GM12891 (cell line): ENCODE data around the gene SLC36A1.

ENCODE experiments used
- PAX5 ChIP-seq: IDR thresholded peaks from 2 replicates; pipeline ENCODE4 v1.6.1; 2011; ENCODE audit warnings: low read length, moderate library complexity, mild to moderate bottlenecking; ENCODE audit not compliant: insufficient read depth, severe bottlenecking
- POLR2A ChIP-seq: IDR thresholded peaks from 2 replicates; pipeline ENCODE4 v1.6.1; 2011; ENCODE audit warnings: low read depth, low read length, control low read depth
- POLR2AphosphoS5 ChIP-seq: IDR thresholded peaks from 2 replicates; pipeline ENCODE4 v1.6.1; 2011; ENCODE audit warnings: low read depth, low read length, control low read depth

DNA sequence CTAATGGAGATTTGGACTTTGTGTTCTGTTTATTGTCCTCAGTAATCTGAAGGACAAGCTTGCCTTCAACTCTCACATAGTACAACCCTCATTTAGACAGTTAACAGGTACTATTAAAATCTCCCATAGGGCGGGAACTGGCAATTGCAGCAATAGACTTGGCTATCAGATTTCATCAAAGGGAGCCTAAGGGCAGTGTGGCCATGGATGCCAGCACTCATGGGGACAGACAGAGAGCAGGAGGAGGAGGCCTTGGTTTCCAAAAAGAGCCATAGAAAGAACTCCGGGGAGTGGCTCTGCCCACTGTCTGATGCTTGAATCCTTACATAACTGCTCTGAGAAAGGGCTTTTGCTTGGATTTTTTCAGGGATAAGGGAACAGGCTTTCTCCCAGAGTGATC, 6.8 kb downstream of the SLC36A1 start:
- TF ChIP-seq PAX5 (no peak), POLR2A (no peak), POLR2AphosphoS5 (no peak)
